ENCODE results near the gene ZNF12.

Gene ZNF12

DNA sequence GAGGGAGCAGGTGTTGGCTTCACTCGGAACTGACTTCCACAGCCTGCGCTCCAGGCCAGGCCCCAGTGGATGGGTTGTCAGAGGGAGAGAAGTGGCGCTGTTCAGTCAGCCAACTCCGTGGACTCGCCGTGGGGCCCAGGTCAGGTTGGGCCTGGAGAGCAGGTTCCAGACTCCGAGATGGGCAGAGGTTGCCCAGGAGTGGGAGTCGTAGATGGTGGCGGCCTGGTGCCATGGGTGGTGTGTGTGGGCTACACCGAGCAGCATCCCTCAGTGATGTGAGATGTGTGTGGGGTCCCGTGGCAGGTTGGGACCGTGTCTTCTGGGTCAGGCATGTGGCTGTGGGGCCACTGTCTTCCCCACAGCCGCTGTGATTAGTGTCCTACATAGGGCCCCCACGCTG lies 59.2 kb downstream of the ZNF12 start:
- DNase-seq (ENCODE audit: low read depth in 3 of 3) = no peak

DNA sequence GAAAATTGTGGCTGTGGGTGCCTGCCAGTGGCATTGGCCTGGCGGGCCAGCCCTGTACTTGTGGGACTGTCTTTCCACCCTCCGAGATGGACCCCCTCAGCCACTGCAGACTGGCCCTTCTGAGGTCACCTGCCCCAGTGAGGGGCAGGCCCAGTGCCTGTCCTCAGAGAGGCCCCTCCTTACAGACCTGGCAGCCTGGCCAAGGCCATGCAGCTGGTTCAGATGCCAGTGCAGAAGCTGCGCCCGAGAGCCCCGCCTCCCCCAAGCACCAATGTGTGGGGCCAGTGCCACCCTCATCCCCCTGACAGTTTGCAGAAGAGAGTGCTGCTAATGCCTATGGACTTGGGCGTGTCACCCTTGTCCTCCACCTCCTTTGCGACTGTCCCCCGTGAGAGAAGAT lies 59.7 kb downstream of the ZNF12 start:
- DNase-seq (ENCODE audit: low read depth in 3 of 3) = no peak

DNA sequence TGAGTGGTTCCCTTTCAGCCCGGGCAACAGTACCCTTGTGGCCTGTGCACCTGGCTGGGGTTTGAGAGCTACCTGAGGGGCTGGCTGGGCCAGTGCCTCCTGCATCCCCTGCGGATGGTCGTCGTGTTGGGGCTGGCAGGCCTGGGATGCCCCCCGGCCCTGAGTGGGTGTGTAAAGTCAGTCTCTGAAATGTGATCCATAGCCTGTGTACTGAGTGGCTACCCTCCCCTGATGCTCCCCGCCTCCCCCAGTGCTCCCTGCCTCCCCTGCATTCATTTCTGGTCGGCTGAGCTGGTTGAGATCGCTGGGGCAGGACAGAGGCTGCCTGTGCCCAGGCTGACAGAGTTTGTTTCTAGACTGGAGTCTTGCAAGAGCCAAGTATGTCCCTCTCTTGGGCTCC lies 60.3 kb downstream of the ZNF12 start:
- no peak for DNase-seq (ENCODE audit: low read depth in 3 of 3)

DNA sequence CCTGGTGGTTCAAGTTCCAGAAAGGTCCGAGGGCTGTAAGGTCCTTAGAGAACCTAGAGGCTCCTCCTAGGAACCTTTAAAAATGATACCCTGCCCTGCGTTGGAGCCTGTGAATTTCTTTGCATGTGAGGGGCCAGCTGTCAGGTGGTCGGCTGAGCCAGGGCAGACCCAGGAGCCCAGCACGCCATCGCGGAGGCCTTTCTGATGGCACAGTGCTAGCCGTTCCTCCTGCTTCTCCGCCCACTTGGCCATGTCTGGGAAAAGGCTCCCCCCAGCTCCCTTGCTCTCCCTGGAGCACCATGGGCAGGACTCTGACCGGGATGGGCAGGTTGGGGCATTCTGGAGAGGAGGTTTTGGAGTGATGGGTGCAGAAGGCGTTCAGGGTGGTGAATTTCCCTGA lies 62.0 kb downstream of the ZNF12 start:
- no peak for DNase-seq (ENCODE audit: low read depth in 3 of 3)

DNA sequence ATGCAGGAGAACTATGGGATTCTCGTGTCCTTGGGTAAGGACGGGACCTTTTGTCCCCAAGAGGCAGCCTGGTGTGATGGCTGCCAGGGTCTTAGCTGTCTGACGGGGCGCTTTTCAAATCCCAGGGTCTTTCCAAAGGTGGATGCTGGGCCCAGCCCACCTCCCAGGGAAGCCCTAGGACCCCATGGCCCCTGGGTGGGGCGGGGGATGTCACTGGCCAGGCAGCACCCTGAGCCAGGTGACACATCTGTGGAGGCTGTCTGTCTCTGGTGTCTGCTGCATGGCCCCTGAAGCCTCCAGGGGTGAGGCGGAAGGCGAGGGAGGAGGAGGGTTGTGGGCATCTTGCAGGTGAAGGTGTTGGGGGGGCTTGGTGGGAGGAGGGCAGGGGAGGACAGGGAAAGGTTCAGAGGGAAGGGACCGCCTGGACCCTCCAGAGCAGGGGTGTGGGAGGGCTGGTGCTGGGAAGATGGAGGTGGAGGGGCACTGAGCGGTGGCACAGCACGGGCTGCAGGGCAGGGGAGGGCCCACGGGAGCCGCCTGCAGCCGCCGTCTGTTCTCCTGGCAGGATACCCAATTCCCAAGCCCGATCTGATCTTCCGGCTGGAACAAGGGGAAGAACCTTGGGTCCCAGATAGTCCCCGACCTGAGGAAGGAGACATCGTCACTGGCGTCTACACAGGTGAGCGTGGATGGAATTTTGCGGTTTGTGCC lies 62.7 kb downstream of the ZNF12 start:
- DNase-seq (ENCODE audit: low read depth in 3 of 3) = no peak

DNA sequence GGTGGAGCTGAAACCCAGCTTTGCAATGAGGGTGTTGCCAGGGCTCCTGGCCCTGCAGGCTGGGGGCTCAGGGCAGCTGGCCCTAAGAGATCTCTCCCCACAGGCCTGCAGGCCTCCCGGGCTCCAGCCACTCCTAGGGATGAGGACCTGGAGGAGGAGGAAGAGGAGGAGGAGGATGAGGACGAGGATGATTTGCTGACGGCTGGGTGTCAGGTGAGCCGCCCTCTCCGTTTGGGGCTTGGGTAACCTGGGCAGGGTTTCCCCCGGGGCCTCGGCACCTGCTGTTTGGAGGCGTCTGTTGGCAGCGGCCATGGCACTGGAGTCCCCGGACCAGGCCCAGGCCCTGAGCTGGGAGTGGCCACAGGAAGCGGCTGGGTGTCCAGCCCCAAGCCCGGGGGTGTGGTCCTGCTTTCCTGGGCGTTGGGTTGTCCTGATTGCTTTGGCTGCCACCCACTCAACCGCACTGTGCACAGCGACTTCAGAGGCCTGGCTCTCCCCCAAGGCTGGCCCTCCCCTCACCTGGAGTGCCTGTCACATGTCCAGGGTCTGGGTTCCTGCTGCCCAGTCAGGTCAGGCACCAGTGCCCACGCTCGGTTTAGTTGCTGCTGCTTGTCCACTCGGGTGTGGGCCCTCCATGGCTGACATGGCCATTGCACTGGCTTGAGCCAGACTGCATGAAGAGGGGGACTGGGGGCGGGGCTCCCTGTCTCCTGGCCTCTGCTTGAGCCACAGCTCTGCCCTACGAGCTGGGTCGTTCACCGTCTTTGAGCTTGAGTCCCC lies 63.7 kb downstream of the ZNF12 start:
- no peak for DNase-seq (ENCODE audit: low read depth in 3 of 3)

DNA sequence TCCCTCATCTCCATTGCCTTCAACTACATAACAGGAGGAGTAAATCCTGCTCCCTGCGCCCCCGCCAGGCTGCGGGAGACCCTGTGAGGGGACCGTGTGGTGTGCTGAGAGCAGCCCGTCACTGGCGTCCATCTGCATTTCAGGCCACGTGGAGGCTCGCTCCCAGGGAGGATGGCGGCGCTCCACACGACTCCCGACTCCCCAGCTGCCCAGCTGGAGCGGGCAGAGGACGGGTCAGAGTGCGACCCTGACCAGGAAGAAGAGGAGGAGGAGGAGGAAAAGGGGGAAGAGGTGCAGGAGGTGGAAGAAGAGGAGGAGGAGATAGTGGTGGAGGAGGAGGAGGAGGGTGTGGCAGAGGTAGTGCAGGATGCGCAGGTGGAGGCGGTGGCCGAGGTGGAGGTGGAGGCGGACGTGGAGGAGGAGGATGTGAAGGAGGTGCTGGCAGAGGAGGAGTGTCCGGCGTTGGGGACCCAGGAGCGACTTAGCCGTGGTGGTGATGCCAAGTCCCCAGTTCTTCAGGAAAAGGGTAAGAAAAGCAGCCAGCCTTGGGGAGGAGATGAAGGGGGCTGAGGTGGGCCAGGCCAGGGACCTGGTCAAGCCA lies 64.4 kb downstream of the ZNF12 start:
- no peak for DNase-seq (ENCODE audit: low read depth in 3 of 3)

DNA sequence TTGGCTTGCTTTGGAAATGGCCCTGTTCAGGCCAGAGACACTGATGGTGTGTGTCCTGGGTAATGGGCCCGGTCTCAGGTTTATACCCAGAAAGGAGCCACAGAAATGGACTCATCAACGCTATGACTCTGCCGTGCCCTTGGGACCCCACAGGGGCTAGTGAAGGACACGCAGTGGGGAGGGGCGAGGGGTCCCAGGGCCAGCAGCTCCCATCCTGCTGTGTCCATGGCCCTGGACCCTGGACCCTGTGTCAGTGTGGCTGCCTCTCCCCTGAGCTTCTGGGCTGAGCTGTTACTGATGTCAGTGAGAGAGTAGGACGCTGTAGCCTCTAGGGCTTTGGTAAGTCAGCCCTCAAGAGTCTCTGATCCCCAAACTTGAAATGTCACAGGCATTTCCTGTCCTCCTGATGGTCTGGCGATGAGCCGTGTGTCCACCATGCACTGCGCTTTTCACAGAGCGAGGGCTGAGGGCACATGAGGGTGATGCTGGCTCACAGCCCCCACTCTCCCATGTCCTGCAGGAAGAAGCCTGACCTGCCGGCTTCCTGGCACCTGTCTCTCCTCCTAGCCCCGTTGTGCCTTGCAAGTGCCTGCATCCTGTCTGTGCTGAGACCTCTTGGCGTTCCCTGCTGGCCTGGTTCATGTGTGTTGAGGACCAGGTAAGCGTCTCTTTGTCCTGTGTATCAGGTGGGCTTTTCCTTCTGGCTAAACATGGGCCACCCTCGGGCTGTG lies 65.3 kb downstream of the ZNF12 start:
- DNase-seq (ENCODE audit: low read depth in 3 of 3) = no peak

DNA sequence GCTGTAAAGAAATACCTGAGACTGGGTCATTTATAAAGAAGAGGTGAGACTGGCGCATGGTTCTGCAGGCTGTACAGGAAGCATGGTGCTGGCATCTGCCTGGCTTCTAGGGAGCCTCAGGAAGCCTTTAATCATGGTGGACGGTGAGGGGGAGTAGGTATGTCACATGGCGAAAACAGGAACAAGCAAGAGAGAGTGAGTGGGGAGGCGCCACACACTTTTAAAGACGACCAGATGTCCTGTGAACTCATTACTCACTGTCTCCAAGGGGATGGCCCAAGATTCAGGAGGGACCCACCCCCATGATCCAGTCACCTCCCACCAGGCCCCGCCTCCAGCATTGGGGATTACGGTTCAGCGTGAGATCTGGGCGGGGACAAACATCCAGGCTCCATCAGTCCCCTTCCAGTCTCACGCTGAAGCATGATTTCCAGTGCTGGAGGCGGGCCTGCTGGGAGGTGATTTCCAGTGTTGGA lies 66.5 kb downstream of the ZNF12 start:
- DNase-seq (ENCODE audit: low read depth in 3 of 3) = peak in 1 of 3 experiments; percentile 50

DNA sequence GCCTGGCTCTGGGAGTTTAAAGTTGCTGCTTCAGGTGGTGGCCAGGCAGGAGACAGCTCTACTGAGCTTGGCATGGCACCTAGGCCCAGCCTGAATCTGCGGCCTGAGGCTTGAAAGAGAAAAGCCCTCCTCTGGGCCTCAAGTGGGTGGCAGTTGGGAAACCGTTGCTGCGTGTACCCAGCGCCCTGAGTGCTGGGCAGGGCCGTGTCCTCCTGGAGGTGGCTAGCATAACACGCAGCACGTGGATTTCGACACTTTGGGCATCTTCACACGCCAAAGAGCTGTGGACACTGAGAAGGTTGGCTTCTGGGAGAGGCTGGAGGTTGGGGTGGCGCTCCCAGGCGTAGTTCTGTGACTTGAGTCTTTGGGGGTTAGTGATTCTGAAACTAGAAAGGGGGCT lies 67.1 kb downstream of the ZNF12 start:
- DNase-seq (ENCODE audit: low read depth in 3 of 3) = no peak

DNA sequence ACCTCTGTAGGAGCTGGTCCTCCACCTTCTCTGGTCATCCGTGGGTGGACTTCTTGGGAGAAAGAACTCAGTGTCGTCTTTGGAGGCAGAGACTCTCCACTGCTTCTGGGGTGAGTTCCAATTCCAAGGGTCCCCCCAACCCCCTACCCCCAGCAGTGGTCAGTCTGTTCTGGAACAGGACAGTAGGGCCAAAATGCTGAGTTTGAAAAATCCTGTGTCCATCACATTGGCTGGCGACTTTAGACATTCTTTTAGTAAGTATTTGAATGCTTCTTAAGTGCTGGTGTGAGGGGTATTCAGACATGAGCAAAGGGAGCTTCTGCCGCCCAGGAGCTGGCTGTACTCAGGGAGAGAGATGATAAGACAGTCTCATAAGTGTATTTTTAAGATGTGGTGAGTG lies 67.7 kb downstream of the ZNF12 start:
- no peak for DNase-seq (ENCODE audit: low read depth in 3 of 3)

Measured in stimulated activated CD4-positive, alpha-beta T cell treated with anti-CD3 and anti-CD28 coated beads, TNF-alpha, amount 100 ng/mL, for 24 hours (primary cell).